ENCODE results near the gene CYP4F8. TPM values are rescaled to one million over a fixed set of nuclear protein-coding genes. Genes with fewer than 3 reads are reported as not detected.

The CYP4F8 gene
- total and polyA plus RNA-seq, 7 experiments from 2014 or later: not detected

GRCh38 chr19:15634105-15634504, 19.1 kb downstream of the CYP4F8 start:
- Histone ChIP-seq H3K27ac (ENCODE audit: low read depth, low read length) (no peak overlapping the region), H3K4me1 (ENCODE audit: control insufficient read depth in 2 of 2, insufficient read depth in 2 of 2, low read length in 2 of 2) (peaks cover 0 to 4% of the 10 kb centered on the region in 2 donors), H3K27me3 (ENCODE audit: control insufficient read depth in 2 of 2, insufficient read depth in 2 of 2, low read length in 2 of 2) (no peaks in the 10 kb centered on the region), H3K9me3 (ENCODE audit: control insufficient read depth in 2 of 3, low read length in 3 of 3) (no peaks in the 10 kb centered on the region), H3K36me3 (ENCODE audit: control insufficient read depth in 2 of 3, insufficient read depth in 3 of 3, low read length in 3 of 3) (no peaks in the 10 kb centered on the region), H3K4me3 (ENCODE audit: low read length) (no peak overlapping the region)
- ATAC-seq (no peak), DNase-seq (no peak)
- no peaks in the 10 kb centered on the region for H3K36me3 Mint-ChIP-seq
- peaks cover 0 to 11% (median 0%) of the 10 kb centered on the region in 11 donors for H3K9me3 Mint-ChIP-seq
- no peak overlapping the region for H3K27ac Mint-ChIP-seq
- intact Hi-C loops (cut with micrococcal nuclease): loop anchor here in 1 of 2 donors (10.0 kb wide), 1 partner anchor 411 kb away; no protein-coding TSS in a partner anchor
- H3K4me1 Mint-ChIP-seq: no peaks in the 10 kb centered on the region
- ChIA-PET CTCF (interaction anchor here (0.7 kb wide), 1 partner anchor 170 kb away, joined by 3 read pairs; no protein-coding TSS in a partner anchor), POLR2A (no interaction called here)
- no peak overlapping the region for H3K4me3 Mint-ChIP-seq
- peaks cover 9 to 42% (median 24%) of the 10 kb centered on the region in 5 donors for H3K27me3 Mint-ChIP-seq

GRCh38 chr19:15635016-15635805, 20.2 kb downstream of the CYP4F8 start:
- ChIA-PET CTCF (interaction anchor here (0.7 kb wide), 1 partner anchor 456 kb away, joined by 3 read pairs; no protein-coding TSS in a partner anchor), POLR2A (no interaction called here)
- Mint-ChIP-seq H3K4me1 (peaks cover 0 to 3% (median 0%) of the 10 kb centered on the region in 7 donors), H3K27ac (no peak overlapping the region), H3K36me3 (no peaks in the 10 kb centered on the region), H3K9me3 (peaks cover 0 to 11% (median 0%) of the 10 kb centered on the region in 11 donors), H3K27me3 (peaks cover 7 to 41% (median 28%) of the 10 kb centered on the region in 5 donors), H3K4me3 (no peak overlapping the region)
- intact Hi-C loops (cut with micrococcal nuclease): loop anchor here in 1 of 2 donors (10.0 kb wide), 1 partner anchor 410 kb away; no protein-coding TSS in a partner anchor
- H3K27me3 ChIP-seq (ENCODE audit: control insufficient read depth in 2 of 2, insufficient read depth in 2 of 2, low read length in 2 of 2): no peaks in the 10 kb centered on the region
- DNase-seq: no peak
- H3K36me3 ChIP-seq (ENCODE audit: control insufficient read depth in 2 of 3, insufficient read depth in 3 of 3, low read length in 3 of 3): no peaks in the 10 kb centered on the region
- H3K4me1 ChIP-seq (ENCODE audit: control insufficient read depth in 2 of 2, insufficient read depth in 2 of 2, low read length in 2 of 2): no peaks in the 10 kb centered on the region
- no peak overlapping the region for H3K27ac ChIP-seq (ENCODE audit: low read depth, low read length)
- H3K9me3 ChIP-seq (ENCODE audit: control insufficient read depth in 2 of 3, low read length in 3 of 3): no peaks in the 10 kb centered on the region
- peak; percentile 75 for ATAC-seq
- no peak overlapping the region for H3K4me3 ChIP-seq (ENCODE audit: low read length)

- POLR2A ChIA-PET: interaction anchor here (0.7 kb wide), 1 partner anchor 67 kb away, joined by 3 read pairs; no protein-coding TSS in a partner anchor
- no peaks in the 10 kb centered on the region for H3K36me3 ChIP-seq (ENCODE audit: control insufficient read depth in 2 of 3, insufficient read depth in 3 of 3, low read length in 3 of 3)
- Mint-ChIP-seq H3K27me3 (peaks cover 7 to 35% (median 23%) of the 10 kb centered on the region in 5 donors), H3K36me3 (no peaks in the 10 kb centered on the region), H3K4me3 (no peak overlapping the region), H3K9me3 (peaks cover 0 to 11% (median 0%) of the 10 kb centered on the region in 11 donors), H3K4me1 (peaks cover 0 to 3% (median 0%) of the 10 kb centered on the region in 7 donors), H3K27ac (no peak overlapping the region)
- H3K9me3 ChIP-seq (ENCODE audit: control insufficient read depth in 2 of 3, low read length in 3 of 3): no peaks in the 10 kb centered on the region
- H3K4me1 ChIP-seq (ENCODE audit: control insufficient read depth in 2 of 2, insufficient read depth in 2 of 2, low read length in 2 of 2): no peaks in the 10 kb centered on the region
- CTCF ChIA-PET: interaction anchor here (0.7 kb wide), 1 partner anchor 456 kb away, joined by 3 read pairs; no protein-coding TSS in a partner anchor
- DNase-seq (no peak), ATAC-seq (no peak)
- intact Hi-C loops (cut with micrococcal nuclease): loop anchor here in 1 of 2 donors (10.0 kb wide), 1 partner anchor 409 kb away; no protein-coding TSS in a partner anchor
- no peak overlapping the region for H3K4me3 ChIP-seq (ENCODE audit: low read length)
- H3K27ac ChIP-seq (ENCODE audit: low read depth, low read length): no peak overlapping the region
- H3K27me3 ChIP-seq (ENCODE audit: control insufficient read depth in 2 of 2, insufficient read depth in 2 of 2, low read length in 2 of 2): no peaks in the 10 kb centered on the region
Measured at GRCh38 chr19:15636026-15636425, 21.0 kb downstream of the CYP4F8 start.

- H3K27ac Mint-ChIP-seq: no peak overlapping the region
- H3K27me3 Mint-ChIP-seq: peaks cover 3 to 23% (median 14%) of the 10 kb centered on the region in 5 donors
- intact Hi-C loops (cut with micrococcal nuclease): loop anchor here in 1 of 2 donors (10.0 kb wide), 1 partner anchor 405 kb away; no protein-coding TSS in a partner anchor
- peaks cover 0 to 12% (median 0%) of the 10 kb centered on the region in 7 donors for H3K4me1 Mint-ChIP-seq
- ATAC-seq (no peak), DNase-seq (no peak)
- Histone ChIP-seq H3K27me3 (ENCODE audit: control insufficient read depth in 2 of 2, insufficient read depth in 2 of 2, low read length in 2 of 2) (no peaks in the 10 kb centered on the region), H3K4me1 (ENCODE audit: control insufficient read depth in 2 of 2, insufficient read depth in 2 of 2, low read length in 2 of 2) (no peaks in the 10 kb centered on the region), H3K27ac (ENCODE audit: low read depth, low read length) (no peak overlapping the region), H3K9me3 (ENCODE audit: control insufficient read depth in 2 of 3, low read length in 3 of 3) (no peaks in the 10 kb centered on the region), H3K4me3 (ENCODE audit: low read length) (no peak overlapping the region), H3K36me3 (ENCODE audit: control insufficient read depth in 2 of 3, insufficient read depth in 3 of 3, low read length in 3 of 3) (no peaks in the 10 kb centered on the region)
- no peak overlapping the region for H3K4me3 Mint-ChIP-seq
- ChIA-PET CTCF (no interaction called here), POLR2A (no interaction called here)
- no peaks in the 10 kb centered on the region for H3K36me3 Mint-ChIP-seq
- H3K9me3 Mint-ChIP-seq: peaks cover 0 to 9% (median 0%) of the 10 kb centered on the region in 11 donors
Measured at GRCh38 chr19:15639596-15639995, 24.6 kb downstream of the CYP4F8 start.

GRCh38 chr19:15640294-15640903, 25.4 kb downstream of the CYP4F8 start, which contains the start of gene CYP4F3:
TSS of gene CYP4F3 (plus strand) at chr19:15640897. CDS start at chr19:15641416, 519 bp downstream.
- Mint-ChIP-seq H3K9me3 (peaks cover 0 to under 1% (median 0%) of the 10 kb centered on the region in 11 donors), H3K4me3 (no peak within 1 kb of the TSS), H3K27me3 (peaks cover 0 to 15% (median 6%) of the 10 kb centered on the region in 5 donors), H3K4me1 (peaks cover 0 to 12% (median 0%) of the 10 kb centered on the region in 7 donors), H3K27ac (no peak within 1 kb of the TSS), H3K36me3 (no peaks in the 10 kb centered on the region)
- Histone ChIP-seq H3K27me3 (ENCODE audit: control insufficient read depth in 2 of 2, insufficient read depth in 2 of 2, low read length in 2 of 2) (no peaks in the 10 kb centered on the region), H3K4me1 (ENCODE audit: control insufficient read depth in 2 of 2, insufficient read depth in 2 of 2, low read length in 2 of 2) (no peaks in the 10 kb centered on the region), H3K9me3 (ENCODE audit: control insufficient read depth in 2 of 3, low read length in 3 of 3) (no peaks in the 10 kb centered on the region), H3K27ac (ENCODE audit: low read depth, low read length) (no peak within 1 kb of the TSS), H3K36me3 (ENCODE audit: control insufficient read depth in 2 of 3, insufficient read depth in 3 of 3, low read length in 3 of 3) (no peaks in the 10 kb centered on the region), H3K4me3 (ENCODE audit: low read length) (no peak within 1 kb of the TSS)
- intact Hi-C loops (cut with micrococcal nuclease): no loop called here
- POLR2A ChIA-PET: no interaction called here
- ATAC-seq (peak; percentile 27), DNase-seq (no peak)
- CTCF ChIA-PET: no interaction called here

GRCh38 chr19:15640904-15641597, 26.0 kb downstream of the CYP4F8 start:
- H3K27ac Mint-ChIP-seq: no peak overlapping the region
- no peaks in the 10 kb centered on the region for H3K36me3 Mint-ChIP-seq
- Histone ChIP-seq H3K4me3 (ENCODE audit: low read length) (no peak overlapping the region), H3K4me1 (ENCODE audit: control insufficient read depth in 2 of 2, insufficient read depth in 2 of 2, low read length in 2 of 2) (no peaks in the 10 kb centered on the region), H3K27ac (ENCODE audit: low read depth, low read length) (no peak overlapping the region), H3K9me3 (ENCODE audit: control insufficient read depth in 2 of 3, low read length in 3 of 3) (no peaks in the 10 kb centered on the region), H3K36me3 (ENCODE audit: control insufficient read depth in 2 of 3, insufficient read depth in 3 of 3, low read length in 3 of 3) (no peaks in the 10 kb centered on the region), H3K27me3 (ENCODE audit: control insufficient read depth in 2 of 2, insufficient read depth in 2 of 2, low read length in 2 of 2) (no peaks in the 10 kb centered on the region)
- H3K4me1 Mint-ChIP-seq: peaks cover 0 to 12% (median 0%) of the 10 kb centered on the region in 7 donors
- intact Hi-C loops (cut with micrococcal nuclease): no loop called here
- DNase-seq (no peak), ATAC-seq (no peak)
- ChIA-PET CTCF (no interaction called here), POLR2A (no interaction called here)
- H3K4me3 Mint-ChIP-seq: no peak overlapping the region
- H3K27me3 Mint-ChIP-seq: peaks cover 0 to 14% (median 10%) of the 10 kb centered on the region in 5 donors
- H3K9me3 Mint-ChIP-seq: no peaks in the 10 kb centered on the region
